GM21529 (cell line): ENCODE measurements around the gene BRSK1.
A peak's percentile ranks its signal among the peaks of the same experiment; 100 is the strongest.
"Not testable (repeated sequence)": the region's sequence is repeated elsewhere in the genome, so short reads cannot be mapped to it uniquely, and the experiment has no call there.

Experiments
- ATAC-seq: cut with Tn5 transposase; IDR thresholded peaks from one replicate; pipeline ENCODE4 v1.9.1; 2021; ENCODE audit not compliant: unreplicated experiment

Gene BRSK1

GRCh38 chr19:55325172-55325571, 41.4 kb downstream of the BRSK1 start, which contains the start of gene TMEM150B:
Gene TMEM150B (minus strand): TSS chr19:55325341. CDS start chr19:55321036, 4,305 bp downstream.
- ATAC-seq = no peak

DNA sequence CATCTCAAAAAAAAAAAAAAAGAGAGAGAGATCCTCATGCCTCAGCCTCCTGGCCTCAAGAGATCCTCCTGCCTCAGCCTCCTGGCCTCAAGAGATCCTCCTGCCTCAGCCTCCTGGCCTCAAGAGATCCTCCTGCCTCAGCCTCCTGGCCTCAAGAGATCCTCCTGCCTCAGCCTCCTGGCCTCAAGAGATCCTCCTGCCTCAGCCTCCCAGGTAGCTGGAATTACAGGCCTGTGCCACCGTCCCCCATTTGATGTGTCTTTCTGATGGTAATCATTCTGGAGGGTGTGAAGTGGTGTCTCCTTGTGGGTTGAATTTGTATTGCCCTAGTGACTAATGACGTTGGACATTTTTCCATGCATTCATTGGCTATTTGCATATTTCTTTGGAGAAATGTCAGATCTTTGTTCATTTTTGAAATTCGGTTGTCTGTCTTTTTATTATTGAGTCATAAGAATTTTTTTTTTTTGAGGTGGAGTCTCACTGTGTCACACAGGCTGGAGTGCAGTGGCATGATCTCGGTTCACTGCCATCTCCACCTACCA, 45.0 kb downstream of the BRSK1 start:
- not testable (repeated sequence) for ATAC-seq

- ATAC-seq = not testable (repeated sequence)
Observed at GRCh38 chr19:55329791-55330190, 46.0 kb downstream of the BRSK1 start.

DNA sequence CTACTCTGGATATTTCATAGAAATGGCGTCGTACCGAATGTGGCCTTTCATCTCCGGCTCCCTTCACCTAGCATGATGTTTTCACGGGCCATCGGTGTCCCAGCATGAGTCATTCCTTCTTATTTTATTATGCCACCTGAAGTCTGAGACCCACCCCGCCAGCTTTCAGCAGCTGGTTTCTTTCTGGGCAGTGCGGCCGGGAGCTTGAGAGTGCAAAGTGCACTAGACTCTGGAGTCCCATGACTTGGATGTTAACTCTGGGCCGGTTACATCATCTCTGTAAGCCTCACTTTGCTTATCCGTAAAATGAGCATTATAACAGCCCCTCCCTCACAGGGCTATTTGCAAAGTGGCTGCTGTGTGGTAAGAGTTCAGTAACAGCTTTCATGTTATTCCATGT, 50.1 kb downstream of the BRSK1 start:
- no peak for ATAC-seq

DNA sequence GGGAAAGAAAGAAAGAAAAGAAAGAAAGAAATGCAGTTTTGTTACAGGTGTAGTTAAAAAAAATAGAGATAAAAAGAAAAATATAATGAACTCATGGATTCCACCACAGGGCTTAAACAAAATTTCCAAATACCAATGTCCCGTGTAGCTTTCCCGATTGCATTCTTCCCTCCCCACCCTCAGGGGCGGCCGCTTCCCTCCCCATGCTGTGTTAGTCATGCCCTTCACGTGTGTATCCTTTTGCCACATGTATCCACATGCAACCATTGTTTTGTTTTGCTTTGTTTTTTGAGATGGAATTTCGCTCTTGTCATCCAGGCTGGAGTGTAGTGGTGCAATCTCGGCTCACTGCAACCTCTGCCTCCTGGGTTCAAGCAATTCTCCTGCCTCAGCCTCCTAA, 52.3 kb downstream of the BRSK1 start:
- no peak for ATAC-seq

DNA sequence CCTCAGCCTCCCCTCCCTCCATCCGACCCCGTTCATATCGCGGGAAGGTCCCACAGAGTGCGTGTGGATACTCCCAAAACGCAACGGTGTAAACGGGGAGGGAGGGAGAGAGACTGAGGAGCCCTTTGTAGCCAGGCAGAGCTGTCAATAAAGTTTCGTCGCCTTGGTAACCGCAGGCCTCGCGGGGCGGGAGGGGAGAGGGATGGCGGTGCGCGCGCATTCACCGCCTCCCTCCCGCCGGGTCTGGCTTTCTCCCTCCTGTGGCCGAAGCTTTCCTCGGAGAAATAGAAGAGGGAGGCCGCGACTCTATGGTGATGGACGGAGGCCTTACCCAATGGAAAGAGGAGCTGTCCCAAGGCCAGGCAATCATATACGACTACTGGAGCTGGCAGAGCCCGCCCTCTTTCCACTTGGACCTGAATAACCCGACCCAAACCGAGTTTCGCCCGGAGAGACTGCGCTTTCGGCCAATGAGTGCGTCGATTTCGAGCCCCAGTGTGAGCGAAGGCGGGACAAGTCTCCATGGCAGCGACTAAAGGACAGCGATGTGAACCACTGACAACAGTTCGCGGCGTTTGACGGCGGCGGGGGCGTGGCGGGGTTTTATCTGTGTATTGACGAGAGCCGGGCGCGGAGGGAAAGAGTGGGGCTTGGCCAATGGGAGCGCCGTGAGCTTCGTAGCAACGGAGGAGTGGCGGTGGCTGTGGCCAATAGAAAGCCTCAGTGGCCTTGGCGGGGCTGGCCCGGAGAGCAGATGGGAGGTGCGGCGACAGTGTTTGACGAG, 55.5 kb downstream of the BRSK1 start, which contains the start of gene KMT5C:
KMT5C (plus strand) TSS at position 772 of the 784 bp plus-strand sequence. CDS start 2,061 bp downstream, outside the sequence.
- peak; percentile 76 for ATAC-seq

- peak; percentile 1 for ATAC-seq
Observed at GRCh38 chr19:55339889-55340783, 56.3 kb downstream of the BRSK1 start.

- ATAC-seq = no peak
Observed at GRCh38 chr19:55340784-55341147, 57.0 kb downstream of the BRSK1 start.

GRCh38 chr19:55341171-55341588, 57.4 kb downstream of the BRSK1 start:
- no peak for ATAC-seq

- no peak for ATAC-seq
Observed at GRCh38 chr19:55341595-55342531, 58.1 kb downstream of the BRSK1 start.

GRCh38 chr19:55344444-55344843, 60.6 kb downstream of the BRSK1 start:
- ATAC-seq = no peak

- no peak for ATAC-seq
Observed at GRCh38 chr19:55345101-55345817, 61.5 kb downstream of the BRSK1 start.

GRCh38 chr19:55345818-55346724, 62.3 kb downstream of the BRSK1 start:
- no peak for ATAC-seq

DNA sequence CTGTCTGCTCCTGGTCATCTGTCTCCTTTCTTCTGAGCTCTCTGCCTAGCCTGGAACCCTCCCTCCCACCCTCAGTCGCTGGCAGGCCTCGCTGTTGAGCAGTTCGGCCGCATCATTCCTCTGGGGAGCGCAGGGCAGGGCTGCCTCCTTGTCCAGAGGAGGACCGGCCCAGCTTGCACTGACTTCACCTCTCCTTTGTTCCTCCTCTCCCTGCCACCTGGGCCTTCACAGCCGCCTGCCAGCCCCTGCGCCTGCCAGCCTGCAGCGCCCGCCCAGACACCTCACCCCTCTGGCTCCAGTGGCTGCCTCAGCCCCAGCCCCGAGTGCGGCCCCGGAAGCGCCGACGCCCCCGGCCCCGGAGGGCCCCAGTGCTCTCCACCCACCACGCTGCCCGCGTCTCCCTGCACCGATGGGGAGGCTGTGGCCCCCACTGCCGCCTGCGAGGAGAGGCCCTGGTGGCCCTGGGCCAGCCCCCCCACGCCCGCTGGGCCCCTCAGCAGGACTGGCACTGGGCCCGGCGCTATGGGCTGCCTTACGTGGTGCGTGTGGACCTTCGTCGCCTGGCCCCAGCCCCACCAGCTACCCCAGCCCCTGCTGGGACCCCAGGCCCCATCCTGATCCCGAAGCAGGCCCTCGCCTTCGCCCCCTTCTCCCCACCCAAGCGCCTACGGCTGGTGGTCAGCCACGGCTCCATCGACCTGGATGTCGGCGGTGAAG, 63.1 kb downstream of the BRSK1 start:
- no peak for ATAC-seq

DNA sequence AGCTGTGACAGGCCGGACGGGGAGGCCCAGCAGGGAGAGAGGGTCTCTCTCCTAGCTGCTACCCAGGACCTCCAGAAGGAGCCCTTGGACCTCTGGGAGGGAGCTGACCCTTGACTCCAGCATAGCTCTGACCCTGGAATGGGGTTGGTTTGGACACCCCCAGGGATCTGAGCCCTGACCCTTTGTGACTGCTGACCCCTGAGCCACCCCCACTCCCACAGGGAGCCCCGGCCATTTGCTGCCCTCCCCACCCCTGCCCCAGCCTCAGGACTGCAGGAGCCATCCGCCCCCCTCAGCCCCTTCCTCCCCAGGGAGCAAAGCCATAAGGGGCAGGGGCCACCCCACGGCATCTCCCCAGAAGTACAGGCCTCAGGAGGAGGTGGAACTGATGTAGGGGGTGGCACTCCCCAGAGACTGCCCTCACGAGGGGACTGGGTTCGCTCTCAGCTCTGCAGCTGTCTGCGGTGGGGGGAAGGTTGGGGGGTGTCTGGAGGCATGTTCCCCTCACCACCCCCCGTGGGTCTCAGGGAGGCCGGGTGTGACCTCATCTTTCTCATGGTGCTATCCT, 63.7 kb downstream of the BRSK1 start:
- ATAC-seq = no peak

DNA sequence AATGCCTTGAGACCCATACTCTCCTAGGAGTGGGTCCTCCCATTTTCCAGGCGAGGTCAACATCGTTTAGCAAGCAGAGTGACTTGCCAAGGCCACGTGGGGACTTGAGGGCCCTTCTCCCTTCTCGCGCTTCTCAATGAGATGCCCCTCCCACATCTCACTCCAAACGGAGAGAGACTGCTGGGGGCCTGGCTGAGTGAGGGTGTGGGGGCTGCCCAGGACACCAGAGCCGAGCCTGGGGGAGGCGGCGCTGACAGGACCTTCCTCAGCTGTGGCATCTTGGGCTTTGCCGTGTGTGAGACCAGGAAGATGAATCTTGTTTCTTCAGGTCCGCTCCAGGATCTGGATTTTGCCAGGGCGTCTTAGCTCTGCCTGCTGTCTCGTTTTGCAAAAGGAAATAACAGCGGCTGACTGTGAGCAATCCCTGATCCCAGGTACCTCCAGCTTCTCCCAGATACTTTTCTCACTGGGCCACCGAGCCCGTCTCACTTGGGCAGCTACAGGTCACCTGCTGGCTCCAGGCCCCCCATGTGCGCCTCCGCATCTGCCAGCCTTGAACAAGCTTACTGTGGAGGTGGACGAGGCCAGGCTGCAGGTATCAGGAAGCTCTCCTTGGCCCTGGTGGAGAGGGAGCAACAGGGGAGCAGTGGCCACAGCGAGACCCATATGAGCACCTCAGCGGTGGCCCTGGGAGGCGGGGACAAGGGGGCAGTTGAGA, 64.7 kb downstream of the BRSK1 start:
- ATAC-seq = no peak
